ENCODE measurements around the gene TENM4. TPM values are rescaled to one million over a fixed set of nuclear protein-coding genes. Genes with fewer than 3 reads are reported as not detected.

Gene TENM4
- total and polyA plus RNA-seq, 4 donors, result 0.02 to 0.33 (median 0.14) TPM

GRCh38 chr11:79110321-79110720, 330.5 kb downstream of the TENM4 start:
- WGBS, result 80% methylated on average over 3 of the region's 3 CpGs
- Histone ChIP-seq H3K4me3 (ENCODE audit: low read depth in 1 of 3, low read length in 3 of 3) (no peak overlapping the region), H3K9me3 (ENCODE audit: control insufficient read depth in 4 of 4, low read length in 3 of 4) (peaks cover 0 to 1% (median under 1%) of the 10 kb centered on the region in 4 donors), H3K9ac (ENCODE audit: low read depth in 1 of 2, low read length in 2 of 2) (no peak overlapping the region), H3K36me3 (ENCODE audit: control insufficient read depth in 4 of 4, insufficient read depth in 3 of 4, low read depth in 1 of 4, low read length in 3 of 4) (no peaks in the 10 kb centered on the region), H3K4me1 (ENCODE audit: control insufficient read depth in 4 of 4, insufficient read depth in 4 of 4, low read length in 3 of 4) (no peaks in the 10 kb centered on the region), H3K27ac (ENCODE audit: low read depth in 1 of 2, low read length in 2 of 2) (no peak overlapping the region), H3K27me3 (ENCODE audit: control insufficient read depth in 4 of 4, insufficient read depth in 4 of 4, low read length in 3 of 4) (no peaks in the 10 kb centered on the region)
- no peak for DNase-seq (ENCODE audit: low spot score)
- no peak for TF ChIP-seq REST (IDR thresholded peaks at IDR 0.05)
- no peak for TF ChIP-seq HNF4A (conservative IDR thresholded peaks at IDR 0.05)
- no peak for TF ChIP-seq NR2F2 (IDR thresholded peaks at IDR 0.05)
- no peak for TF ChIP-seq GABPA (IDR thresholded peaks at IDR 0.05 in 1 of 2, conservative IDR thresholded peaks at IDR 0.05 in 1 of 2)
- TF ChIP-seq SP1 (IDR thresholded peaks at IDR 0.05), result no peak
- no peak for TF ChIP-seq JUND (IDR thresholded peaks at IDR 0.05)
- no peak for TF ChIP-seq MAX (IDR thresholded peaks at IDR 0.05)
- TF ChIP-seq FOXA1 (IDR thresholded peaks at IDR 0.05), result no peak
- TF ChIP-seq CTCF (IDR thresholded peaks at IDR 0.05; ENCODE audit: low read depth, low read length, missing input control), result no peak

GRCh38 chr11:79108851-79109250, 332.0 kb downstream of the TENM4 start:
- DNase-seq (ENCODE audit: low spot score), result no peak
- H3K9me3 ChIP-seq (ENCODE audit: control insufficient read depth in 4 of 4, low read length in 3 of 4), result no peaks in the 10 kb centered on the region
- 83% methylated on average over 7 of the region's 7 CpGs for WGBS
- TF ChIP-seq NR2F2 (IDR thresholded peaks at IDR 0.05), result no peak
- TF ChIP-seq RAD21 (IDR thresholded peaks at IDR 0.05), result no peak
- no peak for TF ChIP-seq FOXA2 (IDR thresholded peaks at IDR 0.05)
- TF ChIP-seq ATF3 (IDR thresholded peaks at IDR 0.05), result no peak
- H3K27ac ChIP-seq (ENCODE audit: low read depth in 1 of 2, low read length in 2 of 2), result no peak overlapping the region
- H3K9ac ChIP-seq (ENCODE audit: low read depth in 1 of 2, low read length in 2 of 2), result no peak overlapping the region
- no peaks in the 10 kb centered on the region for H3K36me3 ChIP-seq (ENCODE audit: control insufficient read depth in 4 of 4, insufficient read depth in 3 of 4, low read depth in 1 of 4, low read length in 3 of 4)
- no peaks in the 10 kb centered on the region for H3K27me3 ChIP-seq (ENCODE audit: control insufficient read depth in 4 of 4, insufficient read depth in 4 of 4, low read length in 3 of 4)
- H3K4me1 ChIP-seq (ENCODE audit: control insufficient read depth in 4 of 4, insufficient read depth in 4 of 4, low read length in 3 of 4), result no peaks in the 10 kb centered on the region
- no peak overlapping the region for H3K4me3 ChIP-seq (ENCODE audit: low read depth in 1 of 3, low read length in 3 of 3)

GRCh38 chr11:79102840-79103239, 338.0 kb downstream of the TENM4 start:
- WGBS, result 86% methylated on average over 4 of the region's 4 CpGs

More at GRCh38 chr11:79102840-79103239, 338.0 kb downstream of the TENM4 start:
- H3K9me3 ChIP-seq (ENCODE audit: control insufficient read depth in 4 of 4, low read length in 3 of 4), result no peaks in the 10 kb centered on the region
- no peak overlapping the region for H3K4me3 ChIP-seq (ENCODE audit: low read depth in 1 of 3, low read length in 3 of 3)
- no peaks in the 10 kb centered on the region for H3K4me1 ChIP-seq (ENCODE audit: control insufficient read depth in 4 of 4, insufficient read depth in 4 of 4, low read length in 3 of 4)
- no peaks in the 10 kb centered on the region for H3K36me3 ChIP-seq (ENCODE audit: control insufficient read depth in 4 of 4, insufficient read depth in 3 of 4, low read depth in 1 of 4, low read length in 3 of 4)
- TF ChIP-seq FOXA1 (IDR thresholded peaks at IDR 0.05), result no peak
- TF ChIP-seq FOXA2 (IDR thresholded peaks at IDR 0.05), result no peak
- no peak for TF ChIP-seq JUND (IDR thresholded peaks at IDR 0.05)
- no peak for TF ChIP-seq REST (IDR thresholded peaks at IDR 0.05)
- no peak for TF ChIP-seq TAF1 (conservative IDR thresholded peaks at IDR 0.05)
- no peak for TF ChIP-seq NR2F2 (IDR thresholded peaks at IDR 0.05)
- no peaks in the 10 kb centered on the region for H3K27me3 ChIP-seq (ENCODE audit: control insufficient read depth in 4 of 4, insufficient read depth in 4 of 4, low read length in 3 of 4)
- no peak for DNase-seq (ENCODE audit: low spot score)
- no peak overlapping the region for H3K27ac ChIP-seq (ENCODE audit: low read depth in 1 of 2, low read length in 2 of 2)
- H3K9ac ChIP-seq (ENCODE audit: low read depth in 1 of 2, low read length in 2 of 2), result no peak overlapping the region
